ENCODE results near the gene RNF152. TPM values are rescaled to one million over a fixed set of nuclear protein-coding genes. Genes with fewer than 3 reads are reported as not detected.
"Not testable (repeated sequence)": the region's sequence is repeated elsewhere in the genome, so short reads cannot be mapped to it uniquely, and the experiment has no call there.

Gene RNF152
- total RNA-seq, 1 experiment from 2014 or later = 0.07 TPM

GRCh38 chr18:61829108-61829507, 63.7 kb downstream of the RNF152 start:
- in situ Hi-C loops (cut with HindIII; ENCODE audit: low sequenced_read_pairs) = no loop called here

DNA sequence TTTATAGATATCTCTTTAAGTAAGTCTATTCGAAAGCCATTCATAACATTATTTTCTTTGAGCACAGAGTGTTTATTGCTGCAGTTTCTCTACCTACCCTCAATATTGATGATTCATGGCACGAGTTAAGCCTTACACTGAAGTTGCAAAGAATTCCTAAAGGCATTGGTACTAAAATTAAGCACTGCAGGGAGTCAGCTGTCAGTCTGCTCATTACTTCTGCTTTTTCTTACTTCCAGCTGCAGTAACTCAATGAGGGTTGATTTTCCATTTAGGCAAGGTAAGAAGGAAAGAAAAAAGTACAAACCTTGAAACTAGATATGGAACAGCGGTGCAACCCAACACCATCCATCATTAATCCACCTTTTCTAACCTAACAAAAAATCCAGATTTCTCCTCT, 65.2 kb downstream of the RNF152 start:
- in situ Hi-C loops (cut with HindIII; ENCODE audit: low sequenced_read_pairs) = no loop called here
- DNase-seq (ENCODE audit: low spot score) = no peak

More at GRCh38 chr18:61829108-61829507, 63.7 kb downstream of the RNF152 start:
- no peak for DNase-seq (ENCODE audit: low spot score)

GRCh38 chr18:61825386-61825785, 67.4 kb downstream of the RNF152 start:
- DNase-seq (ENCODE audit: low spot score) = no peak
- in situ Hi-C loops (cut with HindIII; ENCODE audit: low sequenced_read_pairs) = no loop called here

DNA sequence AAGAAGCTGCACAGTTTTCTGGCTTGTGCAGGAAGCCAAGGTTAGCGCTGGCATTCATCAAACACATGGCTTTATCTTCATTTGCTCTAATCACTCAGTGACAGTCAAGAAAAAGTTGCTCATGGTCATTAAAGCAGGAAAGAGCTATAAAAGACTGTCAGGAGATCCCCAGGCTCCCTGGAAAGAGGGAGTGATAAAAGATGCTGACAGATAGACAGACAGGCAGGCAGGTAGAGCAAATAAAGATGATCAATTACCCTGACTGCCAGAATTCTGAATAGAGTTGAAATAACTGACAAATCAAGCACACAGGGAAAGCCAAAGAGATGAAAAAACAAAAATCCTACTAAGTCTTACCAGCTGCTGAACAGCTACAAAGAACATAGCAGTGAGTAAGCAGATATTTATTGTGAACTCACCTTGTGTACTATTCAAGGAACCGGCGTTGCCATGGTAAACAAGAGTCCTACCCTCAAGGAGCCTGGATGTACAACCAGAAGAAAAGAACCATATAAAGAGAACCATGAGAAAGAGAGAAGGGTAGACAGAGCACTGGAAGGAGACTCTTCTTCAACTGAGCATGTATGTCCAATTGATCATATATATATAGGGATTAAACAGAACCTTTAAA, 68.0 kb downstream of the RNF152 start:
- DNase-seq (ENCODE audit: low spot score) = no peak
- in situ Hi-C loops (cut with HindIII; ENCODE audit: low sequenced_read_pairs) = no loop called here

GRCh38 chr18:61823595-61823994, 69.2 kb downstream of the RNF152 start:
- DNase-seq (ENCODE audit: low spot score) = peak; percentile 60
- in situ Hi-C loops (cut with HindIII; ENCODE audit: low sequenced_read_pairs) = no loop called here

DNA sequence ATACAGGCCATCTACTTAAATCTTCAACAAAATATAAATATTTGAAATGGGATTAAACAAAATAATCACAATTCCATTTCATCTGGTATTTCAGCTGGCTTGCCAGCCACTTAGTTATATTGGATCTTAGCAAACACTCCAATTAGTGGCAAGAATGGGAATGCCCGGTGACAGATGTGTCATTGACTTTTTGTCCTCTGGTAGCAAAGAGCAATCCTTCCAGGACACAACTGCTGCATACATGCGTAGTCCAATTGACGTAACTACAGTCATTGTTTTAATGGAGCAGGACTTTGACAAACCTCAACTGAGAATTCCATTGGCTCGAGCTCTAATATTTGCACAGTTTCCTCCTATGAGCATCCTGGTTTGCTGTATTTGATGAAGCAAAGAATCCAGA, 69.9 kb downstream of the RNF152 start:
- in situ Hi-C loops (cut with HindIII; ENCODE audit: low sequenced_read_pairs) = no loop called here
- no peak for DNase-seq (ENCODE audit: low spot score)

- peak; percentile 64 for DNase-seq (ENCODE audit: low spot score)
- in situ Hi-C loops (cut with HindIII; ENCODE audit: low sequenced_read_pairs) = no loop called here
Measured at GRCh38 chr18:61821748-61822147, 71.1 kb downstream of the RNF152 start.

DNA sequence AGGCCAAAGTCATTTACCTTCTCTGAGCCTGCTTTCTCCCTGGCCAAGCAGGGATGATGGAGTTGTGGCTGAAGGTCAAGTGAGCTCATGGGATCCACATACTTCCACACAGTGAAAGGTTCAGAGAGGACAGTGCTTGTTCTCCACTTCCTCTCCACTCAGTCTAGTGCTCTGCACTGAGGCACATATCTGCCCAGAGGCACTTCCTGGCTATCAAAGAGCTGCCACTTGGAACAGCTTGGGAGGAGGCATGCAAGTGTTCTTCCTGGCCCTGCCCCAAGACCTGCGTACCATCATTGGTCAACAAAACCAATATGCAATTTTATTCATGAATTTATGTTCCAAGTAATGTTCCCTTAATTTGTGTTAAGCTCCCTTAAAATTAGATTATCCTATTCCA, 71.9 kb downstream of the RNF152 start:
- in situ Hi-C loops (cut with HindIII; ENCODE audit: low sequenced_read_pairs) = no loop called here
- DNase-seq (ENCODE audit: low spot score) = peak; percentile 52

- DNase-seq (ENCODE audit: low spot score) = no peak
- in situ Hi-C loops (cut with HindIII; ENCODE audit: low sequenced_read_pairs) = no loop called here
Measured at GRCh38 chr18:61817086-61817485, 75.7 kb downstream of the RNF152 start.

- DNase-seq (ENCODE audit: low spot score) = no peak
- in situ Hi-C loops (cut with HindIII; ENCODE audit: low sequenced_read_pairs) = no loop called here
Measured at GRCh38 chr18:61815885-61816470, 76.8 kb downstream of the RNF152 start.

DNA sequence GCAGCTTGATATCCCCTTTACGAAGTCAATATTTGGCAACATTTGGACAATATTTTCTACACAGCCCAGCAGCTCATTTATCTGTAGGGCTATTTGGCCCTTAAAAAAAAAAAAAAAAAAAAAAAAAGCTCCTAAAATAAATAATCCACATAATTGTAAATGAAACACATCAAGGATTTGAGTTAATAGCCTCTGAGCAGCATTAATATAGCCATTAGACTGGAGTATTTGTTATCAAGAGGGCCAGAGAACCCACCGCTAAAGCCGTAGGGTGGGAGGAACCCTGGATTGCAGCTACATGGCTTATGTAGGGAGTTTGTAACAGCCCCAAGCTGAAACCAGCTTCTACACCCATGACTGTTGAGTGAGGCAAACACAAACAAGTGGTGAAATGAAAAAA, 84.5 kb downstream of the RNF152 start:
- DNase-seq (ENCODE audit: low spot score) = no peak
- in situ Hi-C loops (cut with HindIII; ENCODE audit: low sequenced_read_pairs) = no loop called here

DNA sequence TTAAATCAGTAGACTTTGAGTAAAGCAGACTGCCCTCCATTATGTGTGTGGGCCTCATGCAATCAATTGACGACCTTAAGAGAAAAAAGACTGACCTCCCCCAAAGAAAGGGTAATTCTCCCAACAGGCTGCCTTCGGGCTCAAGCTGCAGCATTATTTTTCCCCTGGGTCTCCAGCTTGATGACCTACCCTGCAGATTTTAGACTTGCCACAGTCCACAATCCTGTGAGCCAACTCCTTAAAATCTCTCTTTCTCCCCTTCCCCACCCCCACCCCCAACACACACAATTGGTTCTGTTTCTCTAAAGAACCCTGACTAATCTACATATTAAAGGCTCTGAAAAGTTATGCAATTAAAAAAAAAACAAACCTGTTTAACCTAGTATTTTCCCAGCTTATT, 89.4 kb downstream of the RNF152 start:
- in situ Hi-C loops (cut with HindIII; ENCODE audit: low sequenced_read_pairs) = no loop called here
- no peak for DNase-seq (ENCODE audit: low spot score)

DNA sequence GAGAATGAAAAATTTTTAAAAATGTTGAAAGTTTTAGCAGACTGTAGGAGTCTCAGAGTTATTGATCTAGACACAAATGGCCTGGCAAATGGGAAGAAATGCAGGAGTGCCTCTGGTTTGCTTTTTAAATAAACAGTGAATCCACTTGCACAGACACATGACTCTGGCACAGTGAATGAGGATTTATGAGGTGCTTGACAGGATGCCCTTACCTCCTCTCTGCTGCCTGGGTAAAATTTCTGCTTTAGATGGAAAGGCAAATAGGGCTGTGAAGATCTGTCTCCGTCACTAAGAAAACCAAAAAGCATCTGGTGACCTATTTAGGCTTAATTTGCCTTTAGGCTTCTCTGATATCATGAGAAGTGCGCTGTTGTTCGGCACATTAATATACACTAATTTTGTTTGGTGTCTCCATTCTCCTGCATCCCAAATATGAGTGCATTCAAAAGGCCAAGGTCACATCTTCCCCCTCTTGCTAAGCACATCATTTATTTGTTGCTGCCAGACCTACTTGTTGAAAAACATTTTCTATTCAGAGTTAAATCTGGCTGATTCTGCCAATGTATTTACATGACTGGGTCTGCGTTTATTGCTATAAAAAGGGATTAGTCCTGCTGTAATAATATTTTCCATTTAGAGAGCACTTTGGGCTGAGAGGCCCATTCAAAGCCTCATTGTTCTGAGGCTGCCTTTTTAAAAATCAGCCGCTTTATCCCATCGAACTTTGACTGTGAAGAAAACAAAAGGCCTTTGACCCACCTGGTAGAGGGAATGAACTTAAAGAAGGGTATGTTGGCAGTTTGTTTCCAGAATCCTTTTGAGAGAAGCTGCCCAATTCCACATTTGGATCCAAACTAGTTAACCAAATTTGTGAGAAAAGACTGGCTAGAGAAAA, 94.9 kb downstream of the RNF152 start:
- in situ Hi-C loops (cut with HindIII; ENCODE audit: low sequenced_read_pairs) = loop anchor here (5.0 kb wide), 1 partner anchor 41 kb away; no protein-coding TSS in a partner anchor
- DNase-seq (ENCODE audit: low spot score) = no peak

DNA sequence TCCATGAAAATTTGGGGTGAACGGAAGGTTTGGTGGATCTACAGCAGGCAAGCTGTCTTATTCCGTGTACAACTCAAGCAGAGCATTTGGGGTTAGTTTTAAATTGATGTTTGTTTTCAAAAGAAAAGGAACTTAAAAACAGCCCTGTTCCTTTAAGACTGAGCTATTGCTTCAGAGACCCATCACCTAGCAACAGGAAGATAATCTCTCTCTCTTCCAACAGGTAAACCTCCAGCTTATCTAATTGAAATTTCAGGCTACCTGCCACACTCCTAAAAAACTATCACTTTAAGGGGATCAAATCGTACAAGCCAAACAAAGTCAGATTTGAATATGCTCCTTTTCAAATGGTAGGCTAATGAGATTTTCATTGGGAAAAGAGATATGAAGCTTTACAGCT, 101.8 kb downstream of the RNF152 start:
- in situ Hi-C loops (cut with HindIII; ENCODE audit: low sequenced_read_pairs) = no loop called here
- no peak for DNase-seq (ENCODE audit: low spot score)

- in situ Hi-C loops (cut with HindIII; ENCODE audit: low sequenced_read_pairs); DNase-seq (ENCODE audit: low spot score): not testable (repeated sequence)
Measured at GRCh38 chr18:61787011-61787670, 105.7 kb downstream of the RNF152 start.

- in situ Hi-C loops (cut with HindIII; ENCODE audit: low sequenced_read_pairs) = no loop called here
- DNase-seq (ENCODE audit: low spot score) = no peak
Measured at GRCh38 chr18:61785588-61785987, 107.2 kb downstream of the RNF152 start.

GRCh38 chr18:61784834-61785233, 108.0 kb downstream of the RNF152 start:
- DNase-seq (ENCODE audit: low spot score) = no peak
- in situ Hi-C loops (cut with HindIII; ENCODE audit: low sequenced_read_pairs) = no loop called here

DNA sequence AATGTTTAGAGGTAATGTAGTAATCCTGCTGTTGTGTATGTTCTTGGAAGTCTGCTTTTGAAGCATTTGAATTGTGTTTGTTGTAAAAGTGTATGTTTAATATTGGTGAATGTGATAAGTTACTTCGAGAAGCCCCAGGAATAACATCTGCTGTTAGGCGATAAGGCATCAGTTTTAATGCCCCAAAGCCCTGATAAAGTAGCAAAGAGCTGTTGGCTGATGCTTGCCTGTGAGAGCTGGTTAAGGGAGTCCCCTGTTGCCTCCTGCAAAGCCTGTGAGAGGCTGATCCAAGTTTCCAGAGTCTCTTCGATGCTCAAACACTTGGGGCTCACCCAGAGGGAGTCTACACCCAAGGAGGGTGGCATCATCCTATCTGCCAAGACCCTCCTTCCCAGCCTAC, 110.3 kb downstream of the RNF152 start:
- in situ Hi-C loops (cut with HindIII; ENCODE audit: low sequenced_read_pairs) = no loop called here
- no peak for DNase-seq (ENCODE audit: low spot score)

GRCh38 chr18:61776201-61776600, 116.6 kb downstream of the RNF152 start:
- in situ Hi-C loops (cut with HindIII; ENCODE audit: low sequenced_read_pairs) = not testable (repeated sequence)

DNA sequence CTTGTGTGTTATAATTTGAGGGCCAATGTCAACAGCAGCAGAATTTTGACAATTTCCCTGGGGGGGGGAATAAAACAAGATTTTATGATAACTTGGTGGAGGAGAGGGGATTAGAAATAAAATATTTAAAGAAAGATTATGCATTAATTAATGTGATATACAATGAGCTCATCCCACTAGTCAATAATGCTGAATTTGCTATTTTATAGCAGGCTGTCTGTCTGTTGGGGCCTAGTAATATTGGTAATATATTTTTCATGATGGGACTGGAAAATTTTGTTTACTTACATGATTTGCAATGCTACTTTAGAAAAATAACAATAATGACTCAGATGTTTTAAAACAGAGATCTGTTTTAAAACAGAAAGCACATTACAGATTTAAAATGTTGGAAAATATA, 118.0 kb downstream of the RNF152 start:
- in situ Hi-C loops (cut with HindIII; ENCODE audit: low sequenced_read_pairs) = no loop called here
- no peak for DNase-seq (ENCODE audit: low spot score)

More at GRCh38 chr18:61776201-61776600, 116.6 kb downstream of the RNF152 start:
- not testable (repeated sequence) for DNase-seq (ENCODE audit: low spot score)

Measured in G401 (cell line).